ENCODE data around the gene ACAT2.
"Not testable (repeated sequence)": the region's sequence is repeated elsewhere in the genome, so short reads cannot be mapped to it uniquely, and the experiment has no call there.

Gene ACAT2

DNA sequence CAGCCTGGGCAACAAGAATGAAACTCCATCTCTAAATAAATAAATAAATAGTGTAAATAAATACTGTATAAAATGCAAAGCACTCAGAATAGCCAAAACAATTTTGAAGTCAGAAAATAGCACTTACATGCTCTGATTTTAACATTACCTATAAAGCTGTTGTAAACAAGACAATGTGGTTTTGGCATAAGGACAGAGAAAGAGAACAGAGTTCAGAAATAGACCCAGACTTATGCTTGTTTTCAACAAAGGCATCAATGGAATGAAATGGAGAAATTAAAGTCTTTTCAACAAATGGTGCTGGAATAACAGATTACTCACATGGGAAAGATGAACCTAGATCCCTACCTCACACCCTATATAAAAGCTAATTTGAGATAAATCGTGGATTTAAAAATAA is 10.4 kb downstream of the ACAT2 start:
- no peak for DNase-seq (ENCODE audit: low spot score)

DNA sequence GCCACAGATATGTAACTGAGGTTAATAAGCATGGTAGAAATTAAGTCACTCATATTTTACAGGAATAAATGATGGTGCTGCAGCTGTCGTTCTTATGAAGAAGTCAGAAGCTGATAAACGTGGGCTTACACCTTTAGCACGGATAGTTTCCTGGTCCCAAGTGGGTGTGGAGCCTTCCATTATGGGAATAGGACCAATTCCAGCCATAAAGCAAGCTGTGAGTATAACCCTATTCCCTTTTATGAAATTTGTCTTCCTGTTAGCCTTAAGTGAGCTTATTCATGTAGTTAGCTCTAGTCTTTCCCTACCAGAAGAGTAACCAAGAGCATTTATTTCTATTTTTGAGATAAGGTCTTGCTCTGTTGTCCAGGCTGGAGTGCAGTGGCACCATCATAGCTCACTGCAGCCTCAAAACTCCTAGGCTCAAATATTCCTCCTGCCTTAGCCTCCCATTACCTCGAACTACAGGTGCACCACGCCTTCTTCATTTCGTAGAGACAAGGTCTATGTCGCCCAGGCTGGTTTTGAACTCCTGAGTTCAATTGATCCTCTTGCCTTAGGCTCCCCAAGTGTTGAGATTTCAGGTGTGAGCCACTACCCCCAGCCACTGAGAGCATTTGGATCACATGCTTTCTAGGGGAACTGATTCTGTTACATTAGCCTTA is 15.5 kb downstream of the ACAT2 start:
- no peak for DNase-seq (ENCODE audit: low spot score)

DNA sequence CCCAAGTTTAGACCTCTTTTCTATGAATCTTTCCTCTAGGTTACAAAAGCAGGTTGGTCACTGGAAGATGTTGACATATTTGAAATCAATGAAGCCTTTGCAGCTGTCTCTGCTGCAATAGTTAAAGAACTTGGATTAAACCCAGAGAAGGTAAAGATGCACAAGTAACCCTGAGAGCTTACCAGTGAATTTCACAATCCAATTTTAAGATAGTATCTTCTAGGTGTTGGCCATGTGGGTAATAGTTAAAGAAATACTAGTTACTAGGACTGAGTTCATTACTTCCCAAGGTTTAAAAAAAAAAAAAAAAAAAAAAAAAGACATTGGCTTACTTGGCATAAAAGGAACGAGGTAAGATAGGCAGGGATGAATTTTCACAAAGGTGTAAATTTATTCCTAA is 16.3 kb downstream of the ACAT2 start:
- no peak for DNase-seq (ENCODE audit: low spot score)

DNA sequence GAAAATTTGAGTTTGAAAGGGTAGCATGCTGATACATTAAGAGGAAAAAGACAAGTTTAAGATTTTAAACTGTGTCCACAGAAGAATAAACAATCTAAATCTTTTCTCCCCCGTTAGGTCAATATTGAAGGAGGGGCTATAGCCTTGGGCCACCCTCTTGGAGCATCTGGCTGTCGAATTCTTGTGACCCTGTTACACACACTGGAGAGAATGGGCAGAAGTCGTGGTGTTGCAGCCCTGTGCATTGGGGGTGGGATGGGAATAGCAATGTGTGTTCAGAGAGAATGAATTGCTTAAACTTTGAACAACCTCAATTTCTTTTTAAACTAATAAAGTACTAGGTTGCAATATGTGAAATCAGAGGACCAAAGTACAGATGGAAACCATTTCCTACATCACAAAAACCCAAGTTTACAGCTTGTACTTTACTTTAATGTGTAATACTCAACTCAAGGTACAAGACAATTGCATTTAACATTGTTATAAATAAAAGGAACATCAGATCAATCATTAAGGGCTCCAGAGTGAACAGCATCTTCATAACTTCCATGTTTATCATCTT is 16.8 kb downstream of the ACAT2 start:
- DNase-seq (ENCODE audit: low spot score), result no peak

DNA sequence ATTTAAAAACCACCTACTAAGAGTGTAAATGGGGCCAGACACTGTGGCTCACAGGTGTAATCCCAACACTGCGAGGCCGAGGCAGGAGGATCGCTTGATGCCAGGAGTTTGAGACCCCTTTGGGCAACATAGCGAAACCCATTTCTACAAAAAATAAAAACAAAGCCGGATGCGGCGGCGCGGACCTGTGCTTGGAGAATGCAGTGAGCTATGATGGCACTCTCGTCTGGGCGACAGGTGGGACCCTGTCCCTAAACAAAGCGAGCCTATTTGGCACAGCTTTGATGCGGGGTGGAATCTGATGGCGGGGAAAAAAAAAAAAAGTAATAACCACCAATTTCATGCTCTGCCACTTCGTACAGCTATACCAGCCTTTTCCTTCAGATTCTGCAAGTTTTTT is 26.4 kb downstream of the ACAT2 start:
- no peak for DNase-seq (ENCODE audit: low spot score)

DNA sequence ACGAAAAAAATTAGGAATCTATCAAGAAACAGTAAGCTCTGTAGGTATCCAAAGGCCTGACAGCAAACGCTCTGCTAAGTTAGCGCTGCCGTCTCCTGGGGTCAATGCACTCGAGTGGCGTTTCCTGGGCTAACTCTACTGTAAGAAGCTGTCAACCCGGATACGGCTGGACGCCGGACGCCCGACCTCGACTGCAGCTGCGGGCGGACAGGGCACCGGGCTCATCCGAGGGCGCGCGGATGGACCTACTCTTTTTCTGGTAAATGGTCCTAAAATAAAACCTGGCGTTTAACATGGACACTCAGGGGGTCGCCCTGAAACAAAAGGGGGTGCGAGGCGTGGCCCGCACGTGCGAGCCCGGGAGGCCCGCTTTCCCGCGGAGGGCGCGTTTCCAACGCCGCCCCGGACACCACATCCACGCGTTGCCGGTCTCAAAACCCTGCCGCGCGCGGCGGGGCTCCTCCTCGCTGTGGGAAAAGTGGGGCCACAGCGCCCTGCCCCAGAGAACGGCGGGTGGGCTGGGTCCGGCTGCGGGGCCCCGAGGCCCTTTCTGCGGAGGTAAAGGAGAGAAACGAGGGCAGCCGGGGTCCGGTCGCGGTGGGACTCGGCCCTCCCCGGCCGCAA is 27.0 kb downstream of the ACAT2 start:
- DNase-seq (ENCODE audit: low spot score), result peak; percentile 30

DNA sequence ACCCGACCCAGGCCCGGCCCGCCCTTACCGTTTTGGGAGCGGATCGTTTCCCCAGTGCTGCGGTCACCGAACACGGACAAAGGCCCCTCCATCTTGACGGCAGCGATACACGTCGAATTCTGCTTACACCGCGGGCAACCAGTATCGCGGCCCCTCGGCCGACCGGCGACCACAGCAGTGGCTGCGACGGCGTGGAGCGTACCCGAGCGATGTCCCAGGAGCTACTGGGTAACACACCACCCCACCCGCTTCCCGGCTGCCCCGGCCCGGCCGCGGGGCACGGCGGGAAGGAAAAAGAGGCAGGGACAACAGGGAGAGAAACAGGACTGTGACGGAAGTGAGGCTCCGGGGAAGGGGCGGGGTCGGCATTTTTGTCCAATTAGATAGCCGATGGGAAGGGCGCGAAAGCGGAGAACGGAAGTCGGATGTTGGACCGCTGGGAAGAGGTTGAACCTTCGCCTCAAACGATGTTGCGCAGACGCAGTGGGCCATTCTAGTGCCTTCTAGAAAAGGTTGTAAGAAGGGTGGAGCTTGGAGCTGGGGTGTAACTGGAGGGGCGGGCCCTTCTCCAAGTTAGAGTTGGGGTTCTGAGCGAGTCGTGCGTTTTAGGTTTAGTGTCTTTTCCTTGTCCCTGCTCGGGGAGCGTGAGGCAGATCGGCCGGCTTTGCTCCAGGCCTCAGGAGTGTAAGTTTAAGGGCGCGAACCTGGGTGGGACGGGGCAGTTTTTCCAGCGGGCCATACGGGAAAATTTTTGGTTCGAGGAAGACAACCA is 27.7 kb downstream of the ACAT2 start, which contains the start of gene TCP1:
TSS of gene TCP1 (minus strand) at position 226 of the 772 bp plus-strand sequence. CDS start at position 92, 134 bp downstream.
- peak; percentile 99 for DNase-seq (ENCODE audit: low spot score)

DNA sequence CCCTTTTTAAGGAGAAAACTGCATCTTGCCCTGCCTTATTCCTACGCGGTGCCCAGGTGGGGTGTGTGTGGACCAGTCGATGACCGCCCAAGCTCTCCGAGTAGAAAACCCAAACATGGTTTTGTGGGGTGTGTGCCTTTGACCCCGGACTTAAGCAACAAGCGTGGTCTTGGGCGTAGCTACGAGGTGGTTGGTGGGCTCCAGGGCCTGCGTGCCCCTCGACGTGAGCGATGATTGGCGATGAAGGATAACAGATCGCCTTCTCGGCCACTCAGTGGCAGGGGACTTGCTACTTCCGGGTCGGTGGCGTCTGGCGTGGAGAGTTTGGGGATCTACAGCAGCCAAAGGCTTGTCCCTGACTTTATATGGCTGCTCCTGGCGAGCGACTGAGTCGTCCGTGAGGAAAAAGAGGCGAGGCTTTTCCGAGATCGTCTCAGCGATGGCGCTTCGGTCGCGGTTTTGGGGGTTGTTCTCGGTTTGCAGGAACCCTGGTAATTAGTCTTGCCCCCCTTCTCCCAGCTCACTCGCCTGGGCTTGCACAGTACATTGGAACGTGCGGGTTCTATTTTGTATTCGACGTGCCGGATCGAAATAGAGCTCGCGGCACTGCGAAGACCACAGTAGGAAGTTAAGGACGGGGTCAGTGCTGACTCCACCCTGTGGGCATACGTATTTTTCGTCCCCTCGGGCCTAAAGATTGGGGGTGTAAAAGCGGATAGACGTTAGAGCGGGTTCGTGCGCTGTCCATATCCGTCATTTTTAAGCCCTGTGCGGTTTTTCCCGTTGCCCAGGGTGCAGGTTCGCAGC is 28.5 kb downstream of the ACAT2 start, which contains the start of gene MRPL18:
TSS of gene MRPL18 (plus strand) at position 319 of the 807 bp plus-strand sequence. CDS start at position 440, 121 bp downstream.
- DNase-seq (ENCODE audit: low spot score), result peak; percentile 94

DNA sequence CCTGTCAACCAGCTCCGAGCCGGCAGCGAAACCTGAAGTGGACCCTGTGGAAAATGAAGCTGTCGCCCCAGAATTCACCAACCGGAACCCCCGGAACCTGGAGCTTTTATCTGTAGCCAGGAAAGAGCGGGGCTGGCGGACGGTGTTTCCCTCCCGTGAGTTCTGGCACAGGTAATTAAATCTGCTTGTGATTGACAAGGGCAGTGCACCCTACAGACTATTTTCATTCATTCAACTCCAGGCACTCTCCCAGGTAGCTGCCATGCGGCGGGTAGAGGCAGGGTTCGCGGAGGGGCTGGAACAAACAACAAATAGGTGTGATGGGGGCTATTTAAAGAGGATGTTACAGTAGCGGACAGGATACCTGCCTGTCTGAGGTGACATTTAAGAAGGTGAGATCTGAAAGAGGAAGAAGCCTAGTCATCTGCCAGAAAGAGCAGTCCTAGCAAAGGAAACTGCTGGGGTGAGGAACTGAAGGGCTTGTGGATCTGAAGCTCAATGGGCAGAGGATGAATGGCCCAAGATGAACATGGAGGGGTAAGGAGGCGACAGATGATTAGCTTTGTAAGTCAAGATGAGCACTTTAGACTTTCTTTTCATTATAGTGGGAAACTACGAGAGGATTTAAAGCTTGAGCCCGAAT is 29.2 kb downstream of the ACAT2 start:
- no peak for DNase-seq (ENCODE audit: low spot score)

DNA sequence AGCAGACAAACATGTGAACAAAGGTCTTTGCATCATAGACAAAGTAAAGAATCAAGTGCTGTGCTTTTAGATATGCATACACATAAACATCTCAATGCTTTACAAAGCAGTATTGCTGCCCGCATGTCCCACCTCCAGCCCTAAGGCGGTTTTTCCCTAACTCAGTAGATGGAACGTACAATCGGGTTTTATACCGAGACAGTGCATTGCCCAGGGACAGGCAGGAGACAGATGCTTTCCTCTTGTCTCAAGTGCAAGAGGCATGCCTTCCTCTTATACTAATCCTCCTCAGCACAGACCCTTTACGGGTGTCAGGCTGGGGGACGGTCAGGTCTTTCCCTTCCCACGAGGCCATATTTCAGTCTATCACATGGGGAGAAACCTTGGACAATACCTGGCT is 33.1 kb downstream of the ACAT2 start:
- DNase-seq (ENCODE audit: low spot score), result not testable (repeated sequence)

DNA sequence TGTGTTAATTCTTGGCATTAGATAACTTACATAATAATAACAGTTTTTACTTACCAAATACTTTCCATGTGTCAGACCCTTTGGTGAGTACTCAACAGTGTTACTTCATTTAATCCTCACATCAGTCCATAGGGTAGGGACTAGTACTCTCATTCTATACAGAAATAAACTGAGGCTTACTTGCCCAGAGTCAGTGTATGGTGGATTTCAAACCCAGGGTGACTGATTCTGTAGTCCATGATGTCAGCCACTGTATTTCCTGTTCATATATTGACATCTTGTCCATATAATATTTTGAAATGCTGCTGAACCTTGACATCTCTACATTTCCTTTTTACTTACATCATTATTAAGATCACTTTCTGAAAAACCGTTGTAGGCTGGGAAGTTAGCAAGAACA is 35.7 kb downstream of the ACAT2 start:
- DNase-seq (ENCODE audit: low spot score), result no peak

DNA sequence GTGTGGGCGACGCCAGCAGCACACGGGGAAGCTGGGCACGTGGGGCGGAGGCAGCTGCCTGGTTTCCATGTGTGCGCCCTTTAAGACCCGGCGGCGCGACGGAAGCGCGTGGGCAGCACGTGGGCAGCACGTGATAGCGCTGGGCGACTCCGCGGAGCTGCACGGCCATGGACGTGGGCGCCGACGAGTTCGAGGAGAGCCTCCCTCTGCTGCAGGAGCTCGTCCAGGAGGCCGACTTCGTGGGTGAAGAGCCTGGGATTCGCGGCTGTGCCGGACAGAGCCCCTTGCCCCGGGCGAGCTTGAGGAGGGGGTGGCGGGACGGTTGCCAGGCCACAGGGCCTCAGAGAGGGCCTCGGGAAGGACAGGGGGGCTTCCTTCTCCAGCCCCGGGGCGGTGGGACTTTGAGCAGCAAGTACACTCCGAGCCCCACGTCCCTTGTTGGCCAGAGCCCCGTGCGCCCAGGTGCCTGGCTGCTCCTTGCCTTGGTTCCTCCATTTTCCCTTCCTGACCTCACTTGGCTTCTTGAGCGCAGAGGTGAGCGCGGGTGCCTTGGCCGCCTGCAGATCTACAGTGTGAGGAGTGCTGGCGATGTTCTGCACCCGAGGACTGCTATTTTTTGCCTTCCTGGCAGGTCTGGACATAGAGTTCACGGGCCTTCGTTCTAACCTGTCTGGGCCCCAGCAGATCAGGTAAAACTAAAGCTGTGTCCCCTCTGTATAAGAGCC is 38.5 kb downstream of the ACAT2 start, which contains the start of gene PNLDC1:
TSS of gene PNLDC1 (plus strand) at position 136 of the 725 bp plus-strand sequence. CDS start at position 168, 32 bp downstream.
- no peak for DNase-seq (ENCODE audit: low spot score)

DNA sequence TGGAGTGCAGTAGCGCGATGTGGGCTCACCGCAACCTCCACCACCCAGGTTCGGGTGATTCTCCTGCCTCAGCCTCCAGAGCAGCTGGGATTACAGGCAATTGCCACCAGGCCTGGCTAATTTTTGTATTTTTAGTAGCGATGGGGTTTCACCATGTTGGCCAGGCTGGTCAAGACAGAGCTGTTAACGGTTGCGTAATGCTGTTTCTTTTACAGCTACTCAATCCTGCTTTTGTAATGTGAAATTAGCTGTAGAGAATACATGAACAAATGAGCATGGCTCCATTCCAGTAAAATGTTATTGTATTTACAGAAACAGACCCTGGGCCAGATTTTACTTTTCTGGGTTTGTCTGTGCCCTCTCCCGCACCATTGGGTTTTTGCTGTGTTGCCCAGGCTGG is 40.1 kb downstream of the ACAT2 start:
- no peak for DNase-seq (ENCODE audit: low spot score)

DNA sequence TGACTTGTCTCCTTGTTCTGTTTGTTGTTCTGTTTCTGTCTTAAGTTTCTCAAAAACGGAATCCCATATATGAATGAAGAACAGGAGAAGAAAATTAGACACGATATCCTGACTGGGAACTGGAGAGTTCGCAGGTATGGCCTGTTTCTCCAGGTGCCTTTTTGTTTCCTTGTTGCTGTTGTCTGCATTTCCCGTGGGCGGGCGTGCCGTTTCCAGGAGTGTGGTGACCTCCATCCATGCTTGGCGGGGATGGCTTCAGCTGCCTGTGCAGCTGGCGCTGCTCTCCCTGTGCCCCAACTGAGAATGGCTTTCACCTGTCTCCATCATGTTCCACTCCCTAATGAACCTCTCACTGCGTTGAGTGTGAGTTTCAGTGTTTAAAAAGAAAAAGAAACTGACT is 42.7 kb downstream of the ACAT2 start:
- DNase-seq (ENCODE audit: low spot score), result no peak

DNA sequence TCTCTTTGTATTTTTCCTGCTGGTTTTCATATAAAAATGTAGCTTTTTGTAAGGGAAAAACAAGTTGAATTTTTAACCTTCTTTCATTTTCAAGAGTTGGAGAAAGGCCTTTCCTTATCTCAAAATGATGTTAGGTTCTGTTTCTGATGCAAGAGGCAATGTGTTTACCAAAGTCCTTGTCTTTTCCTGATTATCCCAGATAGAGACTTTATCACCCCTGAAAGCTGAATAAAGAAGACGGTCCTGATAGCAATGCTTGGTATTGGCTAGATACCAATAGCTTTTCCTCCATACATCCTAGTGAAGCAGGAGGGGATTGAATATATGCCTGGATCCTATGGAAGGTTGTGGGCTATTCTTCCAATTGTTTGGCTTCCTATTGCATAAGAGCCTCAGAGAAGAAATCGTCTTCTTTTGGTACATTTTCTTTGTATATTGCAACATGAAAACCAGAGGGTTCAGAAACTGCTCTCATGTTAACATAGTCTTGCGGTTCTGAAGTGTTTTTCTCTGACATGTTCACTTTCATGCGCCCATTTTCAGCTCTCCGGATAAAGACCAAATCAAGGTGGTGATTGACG is 43.7 kb downstream of the ACAT2 start:
- DNase-seq (ENCODE audit: low spot score), result no peak

DNA sequence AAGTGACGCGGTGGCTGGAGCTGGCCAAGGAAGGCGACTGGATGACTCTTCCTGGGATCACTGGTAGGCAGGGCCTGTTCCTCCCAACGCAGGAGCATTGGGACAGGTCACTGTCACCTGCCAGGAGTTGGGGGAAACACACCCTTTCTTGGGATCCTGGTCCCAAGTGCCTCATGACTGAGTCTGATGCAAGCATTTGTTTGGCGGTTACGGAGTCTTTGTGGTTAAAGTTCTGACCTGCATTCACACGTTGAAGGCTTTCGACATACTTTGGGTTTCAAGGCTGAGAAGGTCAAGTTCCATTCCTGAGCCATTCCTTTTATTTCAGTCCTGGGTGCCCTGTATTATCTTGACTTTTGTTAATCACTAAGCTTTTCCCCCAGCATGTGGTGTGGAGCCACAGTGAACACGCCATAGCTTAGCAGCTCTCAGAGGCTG is 44.2 kb downstream of the ACAT2 start:
- no peak for DNase-seq (ENCODE audit: low spot score)

DNA sequence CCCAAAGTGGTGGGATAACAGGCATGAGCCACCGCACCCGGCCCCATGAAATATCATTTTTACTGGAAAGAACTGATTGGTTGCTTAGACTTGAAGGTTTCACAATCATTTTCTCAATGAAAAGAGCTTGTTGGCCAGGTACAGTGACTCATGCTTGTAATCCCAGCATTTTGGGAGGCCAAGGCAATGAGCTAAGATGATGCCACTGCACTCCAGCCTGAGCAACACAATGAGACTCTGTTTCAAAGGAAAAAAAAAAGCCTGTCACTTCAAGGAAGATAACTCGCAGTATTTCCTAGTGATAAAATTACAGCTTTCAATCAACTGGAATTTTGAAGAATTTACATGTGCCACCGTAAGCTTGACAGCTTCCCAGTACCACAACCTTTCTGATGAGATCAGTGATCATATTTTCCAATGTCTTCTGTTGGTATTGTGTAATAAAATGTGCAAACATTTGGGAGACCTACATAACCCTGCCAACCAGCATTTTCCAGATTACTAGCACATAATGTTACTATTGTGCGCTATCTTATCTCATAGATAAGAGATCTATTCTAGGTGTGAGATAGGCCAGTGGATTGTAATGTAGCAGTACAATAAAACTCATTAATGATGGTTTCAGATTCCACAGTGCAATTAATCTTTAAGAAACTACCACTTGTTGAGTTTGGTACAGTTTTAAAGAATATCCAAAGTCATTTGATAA is 45.5 kb downstream of the ACAT2 start:
- no peak for DNase-seq (ENCODE audit: low spot score)

DNA sequence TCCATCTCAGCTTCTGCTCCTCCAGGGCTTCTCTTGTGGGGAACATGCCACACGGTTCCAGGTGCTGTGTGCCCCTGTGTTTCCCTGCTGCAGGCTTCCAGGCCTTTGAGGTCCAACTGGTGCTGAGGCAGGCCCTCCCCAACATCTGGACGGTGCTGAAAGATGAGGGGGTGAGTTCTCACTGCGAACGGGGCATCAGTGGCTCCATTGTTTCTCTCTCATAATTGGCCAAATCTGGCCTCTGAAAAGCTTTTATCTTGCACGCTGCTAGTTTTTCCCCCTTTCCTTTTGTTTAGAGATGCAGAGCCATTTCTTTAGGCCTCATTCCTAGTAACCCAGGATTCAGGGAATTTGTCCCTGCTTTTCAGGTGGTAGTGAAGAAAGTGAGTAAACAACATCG is 46.8 kb downstream of the ACAT2 start:
- DNase-seq (ENCODE audit: low spot score), result no peak

DNA sequence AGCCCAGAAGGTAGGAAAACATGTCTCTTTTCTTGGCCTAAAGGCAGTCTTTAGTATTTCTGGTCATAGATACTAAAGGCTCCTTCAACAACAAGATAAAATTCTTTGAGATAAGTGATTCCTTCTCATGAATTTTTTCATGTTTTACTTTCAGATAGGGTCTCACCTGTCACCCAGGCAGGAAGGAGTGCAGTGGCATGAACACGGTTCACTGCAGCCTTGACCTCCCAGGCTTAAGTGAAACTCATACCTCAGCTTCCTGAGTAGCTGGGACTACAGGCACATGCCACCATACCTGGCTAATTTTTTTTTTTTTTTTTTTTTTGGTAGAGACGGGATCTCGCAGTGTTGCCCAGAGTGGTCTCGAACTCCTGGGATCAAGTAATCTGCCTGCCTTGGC is 47.3 kb downstream of the ACAT2 start:
- DNase-seq (ENCODE audit: low spot score), result no peak

Measured in iPS-NIHi11 (cell line).